ENCODE results near the gene SZRD1. TPM values are rescaled to one million over a fixed set of nuclear protein-coding genes. Genes with fewer than 3 reads are reported as not detected.

The SZRD1 gene
- polyA plus RNA-seq, 2 of the 4 experiments (the other 2 are of a cell fraction): 56.8 to 91.9 TPM

DNA sequence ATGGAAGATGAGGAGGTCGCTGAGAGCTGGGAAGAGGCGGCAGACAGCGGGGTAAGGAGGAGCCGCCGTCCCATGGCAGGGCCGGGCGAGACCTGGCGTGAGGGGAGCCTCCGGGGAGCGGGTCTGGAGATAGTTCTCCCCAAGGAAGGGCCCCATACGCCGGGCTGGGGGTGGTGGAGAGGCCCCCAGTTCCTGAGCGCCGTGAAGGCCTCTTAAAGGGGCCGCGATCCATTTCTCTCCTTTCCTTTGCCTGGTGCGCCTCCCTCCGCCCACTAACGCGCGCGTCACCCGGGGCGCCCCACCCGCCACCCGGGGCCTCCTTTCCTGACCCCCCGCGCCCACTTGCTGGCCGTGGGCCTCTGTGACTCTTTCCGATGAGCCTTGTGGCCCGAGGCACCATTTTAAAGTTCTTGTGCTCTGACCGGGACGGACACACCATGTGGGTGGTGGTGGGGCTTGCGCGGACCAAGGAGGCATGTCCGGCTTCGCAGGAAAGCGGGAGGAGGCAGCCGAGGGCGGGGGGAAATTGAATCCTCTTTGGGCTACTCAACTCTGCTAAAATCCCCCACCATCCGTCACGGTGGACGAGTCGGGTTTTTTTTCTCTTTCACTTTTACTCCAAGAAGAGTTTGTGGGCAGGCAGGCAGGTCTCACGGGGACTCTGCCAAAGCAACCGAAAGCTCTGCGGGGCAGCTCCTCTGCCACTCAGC, 371 bp downstream of the SZRD1 start:
- CTCF ChIA-PET: no interaction called here
- DNase-seq (ENCODE audit: low read depth in 1 of 2, low spot score in 1 of 2): peak; percentile 53 to 86
- no peak for FAIRE-seq
- Histone ChIP-seq H3K4me3 (peak overlapping the region; percentile 71), H3K4me1 (peaks cover 41% of the 10 kb centered on the region), H3K27ac (peak overlapping the region; percentile 96 to 97), H3K4me2 (peak overlapping the region; percentile 78), H3K9me3 (no peaks in the 10 kb centered on the region)
- no peak for TF ChIP-seq POLR2AphosphoS2 (conservative IDR thresholded peaks at IDR 0.05; ENCODE audit: low read length)
- TF ChIP-seq, protein P1, sequence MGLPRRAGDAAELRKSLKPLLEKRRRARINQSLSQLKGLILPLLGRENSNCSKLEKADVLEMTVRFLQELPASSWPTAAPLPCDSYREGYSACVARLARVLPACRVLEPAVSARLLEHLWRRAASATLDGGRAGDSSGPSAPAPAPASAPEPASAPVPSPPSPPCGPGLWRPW (IDR thresholded peaks at IDR 0.05): no peak
- TF ChIP-seq POLR2A (IDR thresholded peaks at IDR 0.05; ENCODE audit: low read length): peak; percentile 32
- no peak for TF ChIP-seq CEBPB (IDR thresholded peaks at IDR 0.05)
- TF ChIP-seq, protein P2, sequence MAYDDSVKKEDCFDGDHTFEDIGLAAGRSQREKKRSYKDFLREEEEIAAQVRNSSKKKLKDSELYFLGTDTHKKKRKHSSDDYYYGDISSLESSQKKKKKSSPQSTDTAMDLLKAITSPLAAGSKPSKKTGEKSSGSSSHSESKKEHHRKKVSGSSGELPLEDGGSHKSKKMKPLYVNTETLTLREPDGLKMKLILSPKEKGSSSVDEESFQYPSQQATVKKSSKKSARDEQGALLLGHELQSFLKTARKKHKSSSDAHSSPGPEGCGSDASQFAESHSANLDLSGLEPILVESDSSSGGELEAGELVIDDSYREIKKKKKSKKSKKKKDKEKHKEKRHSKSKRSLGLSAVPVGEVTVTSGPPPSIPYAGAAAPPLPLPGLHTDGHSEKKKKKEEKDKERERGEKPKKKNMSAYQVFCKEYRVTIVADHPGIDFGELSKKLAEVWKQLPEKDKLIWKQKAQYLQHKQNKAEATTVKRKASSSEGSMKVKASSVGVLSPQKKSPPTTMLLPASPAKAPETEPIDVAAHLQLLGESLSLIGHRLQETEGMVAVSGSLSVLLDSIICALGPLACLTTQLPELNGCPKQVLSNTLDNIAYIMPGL (CRISPR knock-in tag; IDR thresholded peaks at IDR 0.05; ENCODE audit: borderline replicate concordance): no peak
- no peak for TF ChIP-seq NPAS2 (CRISPR knock-in tag; IDR thresholded peaks at IDR 0.05; ENCODE audit: borderline replicate concordance)
- TF ChIP-seq ESRRA (IDR thresholded peaks at IDR 0.05; ENCODE audit: borderline replicate concordance, low read length): no peak
- TF ChIP-seq RFX5 (IDR thresholded peaks at IDR 0.05): no peak
- TF ChIP-seq RNF2 (IDR thresholded peaks at IDR 0.05; ENCODE audit: borderline replicate concordance, low read depth): no peak
- TF ChIP-seq BHLHE40 (IDR thresholded peaks at IDR 0.05; ENCODE audit: low read depth, low read length): no peak
- peak; percentile 66 for TF ChIP-seq KDM5A (IDR thresholded peaks at IDR 0.05)
- TF ChIP-seq, protein P3, sequence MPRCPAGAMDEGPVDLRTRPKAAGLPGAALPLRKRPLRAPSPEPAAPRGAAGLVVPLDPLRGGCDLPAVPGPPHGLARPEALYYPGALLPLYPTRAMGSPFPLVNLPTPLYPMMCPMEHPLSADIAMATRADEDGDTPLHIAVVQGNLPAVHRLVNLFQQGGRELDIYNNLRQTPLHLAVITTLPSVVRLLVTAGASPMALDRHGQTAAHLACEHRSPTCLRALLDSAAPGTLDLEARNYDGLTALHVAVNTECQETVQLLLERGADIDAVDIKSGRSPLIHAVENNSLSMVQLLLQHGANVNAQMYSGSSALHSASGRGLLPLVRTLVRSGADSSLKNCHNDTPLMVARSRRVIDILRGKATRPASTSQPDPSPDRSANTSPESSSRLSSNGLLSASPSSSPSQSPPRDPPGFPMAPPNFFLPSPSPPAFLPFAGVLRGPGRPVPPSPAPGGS (IDR thresholded peaks at IDR 0.05): peak; percentile 59; the same call in 1 of the 3 replicates
- TF ChIP-seq EP300 (IDR thresholded peaks at IDR 0.05): no peak
- no peak for TF ChIP-seq CHD2 (IDR thresholded peaks at IDR 0.05; ENCODE audit: low read length, partially characterized antibody)
- TF ChIP-seq, protein P4, sequence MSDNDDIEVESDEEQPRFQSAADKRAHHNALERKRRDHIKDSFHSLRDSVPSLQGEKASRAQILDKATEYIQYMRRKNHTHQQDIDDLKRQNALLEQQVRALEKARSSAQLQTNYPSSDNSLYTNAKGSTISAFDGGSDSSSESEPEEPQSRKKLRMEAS (IDR thresholded peaks at IDR 0.05): peak; percentile 69
- no peak for TF ChIP-seq HOXA7 (CRISPR knock-in tag; IDR thresholded peaks at IDR 0.05)
- TF ChIP-seq, protein P5, sequence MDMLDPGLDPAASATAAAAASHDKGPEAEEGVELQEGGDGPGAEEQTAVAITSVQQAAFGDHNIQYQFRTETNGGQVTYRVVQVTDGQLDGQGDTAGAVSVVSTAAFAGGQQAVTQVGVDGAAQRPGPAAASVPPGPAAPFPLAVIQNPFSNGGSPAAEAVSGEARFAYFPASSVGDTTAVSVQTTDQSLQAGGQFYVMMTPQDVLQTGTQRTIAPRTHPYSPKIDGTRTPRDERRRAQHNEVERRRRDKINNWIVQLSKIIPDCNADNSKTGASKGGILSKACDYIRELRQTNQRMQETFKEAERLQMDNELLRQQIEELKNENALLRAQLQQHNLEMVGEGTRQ (IDR thresholded peaks at IDR 0.05): no peak
- TF ChIP-seq, protein P6, sequence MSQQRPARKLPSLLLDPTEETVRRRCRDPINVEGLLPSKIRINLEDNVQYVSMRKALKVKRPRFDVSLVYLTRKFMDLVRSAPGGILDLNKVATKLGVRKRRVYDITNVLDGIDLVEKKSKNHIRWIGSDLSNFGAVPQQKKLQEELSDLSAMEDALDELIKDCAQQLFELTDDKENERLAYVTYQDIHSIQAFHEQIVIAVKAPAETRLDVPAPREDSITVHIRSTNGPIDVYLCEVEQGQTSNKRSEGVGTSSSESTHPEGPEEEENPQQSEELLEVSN (IDR thresholded peaks at IDR 0.05; ENCODE audit: borderline replicate concordance, low read depth): peak; percentile 48; the same call in 1 of the 2 replicates
- no peak for TF ChIP-seq SMC3 (IDR thresholded peaks at IDR 0.05)
- peak; percentile 53 to 87; a peak in 4 of 5 replicates for TF ChIP-seq JUN (IDR thresholded peaks at IDR 0.05)
- no peak for TF ChIP-seq ZNF302 (CRISPR knock-in tag; IDR thresholded peaks at IDR 0.05)
- TF ChIP-seq RAD21 (conservative IDR thresholded peaks at IDR 0.05 in 1 of 2, IDR thresholded peaks at IDR 0.05 in 1 of 2): 0 out of 5 replicates have a peak, but pooled peaks have one; percentile 1 to 17
- 0 out of 2 replicates have a peak, but pooled peaks have one; percentile 48 for TF ChIP-seq MAZ (IDR thresholded peaks at IDR 0.05; ENCODE audit: borderline replicate concordance, low read depth, low read length)
- TF ChIP-seq MYC (IDR thresholded peaks at IDR 0.05; ENCODE audit: borderline replicate concordance, low read length): peak; percentile 51; the same call in 1 of the 2 replicates
- peak; percentile 60; the same call in 1 of the 2 replicates for TF ChIP-seq PHF8 (IDR thresholded peaks at IDR 0.05; ENCODE audit: borderline replicate concordance, low read depth)
- no peak for TF ChIP-seq TP53 (CRISPR knock-in tag; IDR thresholded peaks at IDR 0.05)
- TF ChIP-seq FOSL2 (IDR thresholded peaks at IDR 0.05): no peak
- TF ChIP-seq FOSL2 (CRISPR knock-in tag; IDR thresholded peaks at IDR 0.05): 0 out of 2 replicates have a peak, but pooled peaks have one; percentile 22
- TF ChIP-seq HOXB5 (CRISPR knock-in tag; IDR thresholded peaks at IDR 0.05): no peak; the same call in 1 of the 2 replicates
- no peak for TF ChIP-seq GATA3 (IDR thresholded peaks at IDR 0.05; ENCODE audit: borderline replicate concordance)
- no peak for TF ChIP-seq TFCP2L1 (CRISPR knock-in tag; IDR thresholded peaks at IDR 0.05)
- no peak for TF ChIP-seq ZSCAN20 (CRISPR knock-in tag; IDR thresholded peaks at IDR 0.05)
- POLR2A ChIA-PET: interaction anchor here (1.1 to 1.3 kb wide), 3 partner anchors 12 to 73 kb away, joined by 3 to 5 read pairs (median 3); partner anchors contain the start of genes FBXO42 and NECAP2
- WGBS (ENCODE audit: missing lambda C conversion rate): 3% methylated on average over 23 of the region's 47 CpGs
- ATAC-seq: peak; percentile 86 to 92
